ENCODE results near the gene COL4A6.

The COL4A6 gene

GRCh38 chrX:108235986-108236385 is 202.2 kb downstream of the COL4A6 start:
- Histone ChIP-seq H3K4me3 (ENCODE audit: low read depth, low read length) (no peak overlapping the region), H3K9me3 (ENCODE audit: control insufficient read depth, insufficient read depth, low read depth, low read length) (no peaks in the 10 kb centered on the region), H3K27ac (ENCODE audit: extremely low read depth, low read depth, low read length) (no peak overlapping the region), H3K36me3 (ENCODE audit: control insufficient read depth in 2 of 2, insufficient read depth in 1 of 2, low read length in 2 of 2) (no peaks in the 10 kb centered on the region), H3K4me1 (ENCODE audit: control insufficient read depth, insufficient read depth, low read length) (no peaks in the 10 kb centered on the region)
- POLR2A ChIA-PET, result no interaction called here
- TF ChIP-seq ZNF391 (tag by site-specific recombination; IDR thresholded peaks at IDR 0.05; ENCODE audit: borderline replicate concordance, low read depth) (no peak), ZNF354C (tag by site-specific recombination; IDR thresholded peaks at IDR 0.05; ENCODE audit: borderline replicate concordance, low read depth) (no peak)
- CTCF ChIA-PET, result interaction anchor here (2.0 to 3.6 kb wide), 2 partner anchors 11 to 13 kb away, joined by 4 to 20 read pairs; no protein-coding TSS in a partner anchor

- TF ChIP-seq ZNF629 (tag by site-specific recombination; IDR thresholded peaks at IDR 0.05) (no peak), ZNF324 (tag by site-specific recombination; IDR thresholded peaks at IDR 0.05) (no peak), ZNF488 (tag by site-specific recombination; IDR thresholded peaks at IDR 0.05) (no peak), ZNF433 (tag by site-specific recombination; IDR thresholded peaks at IDR 0.05; ENCODE audit: low read depth) (no peak), ZNF248 (tag by site-specific recombination; IDR thresholded peaks at IDR 0.05) (no peak)
- TF ChIP-seq, protein P1, sequence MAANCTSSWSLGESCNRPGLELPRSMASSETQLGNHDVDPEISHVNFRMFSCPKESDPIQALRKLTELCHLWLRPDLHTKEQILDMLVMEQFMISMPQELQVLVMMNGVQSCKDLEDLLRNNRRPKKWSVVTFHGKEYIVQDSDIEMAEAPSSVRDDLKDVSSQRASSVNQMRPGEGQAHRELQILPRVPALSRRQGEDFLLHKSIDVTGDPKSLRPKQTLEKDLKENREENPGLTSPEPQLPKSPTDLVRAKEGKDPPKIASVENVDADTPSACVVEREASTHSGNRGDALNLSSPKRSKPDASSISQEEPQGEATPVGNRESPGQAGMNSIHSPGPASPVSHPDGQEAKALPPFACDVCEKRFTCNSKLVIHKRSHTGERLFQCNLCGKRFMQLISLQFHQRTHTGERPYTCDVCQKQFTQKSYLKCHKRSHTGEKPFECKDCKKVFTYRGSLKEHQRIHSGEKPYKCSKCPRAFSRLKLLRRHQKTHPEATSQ (tag by site-specific recombination; IDR thresholded peaks at IDR 0.05), result no peak
- CTCF ChIA-PET, result no interaction called here
Observed at GRCh38 chrX:108230574-108230973, 207.6 kb downstream of the COL4A6 start.

GRCh38 chrX:108224727-108225621 is 213.2 kb downstream of the COL4A6 start:
- TF ChIP-seq ZNF223 (tag by site-specific recombination; IDR thresholded peaks at IDR 0.05) (no peak), ZNF10 (tag by site-specific recombination; IDR thresholded peaks at IDR 0.05) (0 out of 2 replicates have a peak, but pooled peaks have one; percentile 27), ZNF239 (tag by site-specific recombination; IDR thresholded peaks at IDR 0.05) (no peak), ZNF37A (tag by site-specific recombination; IDR thresholded peaks at IDR 0.05) (no peak), ZNF112 (tag by site-specific recombination; IDR thresholded peaks at IDR 0.05) (no peak), ZNF654 (tag by site-specific recombination; IDR thresholded peaks at IDR 0.05; ENCODE audit: low read depth) (peak; percentile 76), ZEB2 (tag by site-specific recombination; IDR thresholded peaks at IDR 0.05) (no peak), SP3 (tag by site-specific recombination; IDR thresholded peaks at IDR 0.05) (no peak), ZBTB44 (tag by site-specific recombination; IDR thresholded peaks at IDR 0.05) (no peak)
- TF ChIP-seq, protein P2, sequence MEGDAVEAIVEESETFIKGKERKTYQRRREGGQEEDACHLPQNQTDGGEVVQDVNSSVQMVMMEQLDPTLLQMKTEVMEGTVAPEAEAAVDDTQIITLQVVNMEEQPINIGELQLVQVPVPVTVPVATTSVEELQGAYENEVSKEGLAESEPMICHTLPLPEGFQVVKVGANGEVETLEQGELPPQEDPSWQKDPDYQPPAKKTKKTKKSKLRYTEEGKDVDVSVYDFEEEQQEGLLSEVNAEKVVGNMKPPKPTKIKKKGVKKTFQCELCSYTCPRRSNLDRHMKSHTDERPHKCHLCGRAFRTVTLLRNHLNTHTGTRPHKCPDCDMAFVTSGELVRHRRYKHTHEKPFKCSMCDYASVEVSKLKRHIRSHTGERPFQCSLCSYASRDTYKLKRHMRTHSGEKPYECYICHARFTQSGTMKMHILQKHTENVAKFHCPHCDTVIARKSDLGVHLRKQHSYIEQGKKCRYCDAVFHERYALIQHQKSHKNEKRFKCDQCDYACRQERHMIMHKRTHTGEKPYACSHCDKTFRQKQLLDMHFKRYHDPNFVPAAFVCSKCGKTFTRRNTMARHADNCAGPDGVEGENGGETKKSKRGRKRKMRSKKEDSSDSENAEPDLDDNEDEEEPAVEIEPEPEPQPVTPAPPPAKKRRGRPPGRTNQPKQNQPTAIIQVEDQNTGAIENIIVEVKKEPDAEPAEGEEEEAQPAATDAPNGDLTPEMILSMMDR (tag by site-specific recombination; IDR thresholded peaks at IDR 0.05), result peak; percentile 36; the same call in 1 of the 2 replicates
- TF ChIP-seq, protein P3, sequence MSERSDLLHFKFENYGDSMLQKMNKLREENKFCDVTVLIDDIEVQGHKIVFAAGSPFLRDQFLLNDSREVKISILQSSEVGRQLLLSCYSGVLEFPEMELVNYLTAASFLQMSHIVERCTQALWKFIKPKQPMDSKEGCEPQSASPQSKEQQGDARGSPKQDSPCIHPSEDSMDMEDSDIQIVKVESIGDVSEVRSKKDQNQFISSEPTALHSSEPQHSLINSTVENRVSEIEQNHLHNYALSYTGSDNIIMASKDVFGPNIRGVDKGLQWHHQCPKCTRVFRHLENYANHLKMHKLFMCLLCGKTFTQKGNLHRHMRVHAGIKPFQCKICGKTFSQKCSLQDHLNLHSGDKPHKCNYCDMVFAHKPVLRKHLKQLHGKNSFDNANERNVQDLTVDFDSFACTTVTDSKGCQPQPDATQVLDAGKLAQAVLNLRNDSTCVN (tag by site-specific recombination; optimal IDR thresholded peaks at IDR 0.05), result no peak
- Histone ChIP-seq H3K27ac (ENCODE audit: extremely low read depth, low read depth, low read length) (no peak overlapping the region), H3K36me3 (ENCODE audit: control insufficient read depth in 2 of 2, insufficient read depth in 1 of 2, low read length in 2 of 2) (peaks cover 0 to 4% of the 10 kb centered on the region in 2 experiments; a peak in 1 of 3 replicates), H3K4me1 (ENCODE audit: control insufficient read depth, insufficient read depth, low read length) (no peaks in the 10 kb centered on the region), H3K9me3 (ENCODE audit: control insufficient read depth, insufficient read depth, low read depth, low read length) (no peaks in the 10 kb centered on the region), H3K4me3 (ENCODE audit: low read depth, low read length) (no peak overlapping the region)
- ChIA-PET CTCF (interaction anchor here (0.5 to 6.1 kb wide), 52 partner anchors 8 to 1670 kb away, joined by 3 to 82 read pairs (median 4); partner anchors contain the start of gene COL4A6), POLR2A (no interaction called here)

More at GRCh38 chrX:108230574-108230973, 207.6 kb downstream of the COL4A6 start:
- Histone ChIP-seq H3K36me3 (ENCODE audit: control insufficient read depth in 2 of 2, insufficient read depth in 1 of 2, low read length in 2 of 2) (no peaks in the 10 kb centered on the region), H3K4me1 (ENCODE audit: control insufficient read depth, insufficient read depth, low read length) (no peaks in the 10 kb centered on the region), H3K27ac (ENCODE audit: extremely low read depth, low read depth, low read length) (no peak overlapping the region), H3K4me3 (ENCODE audit: low read depth, low read length) (no peak overlapping the region), H3K9me3 (ENCODE audit: control insufficient read depth, insufficient read depth, low read depth, low read length) (no peaks in the 10 kb centered on the region)
- POLR2A ChIA-PET, result interaction anchor here (0.6 kb wide), 1 partner anchor 1708 kb away, joined by 3 read pairs; no protein-coding TSS in a partner anchor
